ENCODE data around the gene RSPH1. TPM values are rescaled to one million over a fixed set of nuclear protein-coding genes. Genes with fewer than 3 reads are reported as not detected.

The RSPH1 gene
- total RNA-seq, 1 experiment from 2014 or later, result 0.41 TPM

DNA sequence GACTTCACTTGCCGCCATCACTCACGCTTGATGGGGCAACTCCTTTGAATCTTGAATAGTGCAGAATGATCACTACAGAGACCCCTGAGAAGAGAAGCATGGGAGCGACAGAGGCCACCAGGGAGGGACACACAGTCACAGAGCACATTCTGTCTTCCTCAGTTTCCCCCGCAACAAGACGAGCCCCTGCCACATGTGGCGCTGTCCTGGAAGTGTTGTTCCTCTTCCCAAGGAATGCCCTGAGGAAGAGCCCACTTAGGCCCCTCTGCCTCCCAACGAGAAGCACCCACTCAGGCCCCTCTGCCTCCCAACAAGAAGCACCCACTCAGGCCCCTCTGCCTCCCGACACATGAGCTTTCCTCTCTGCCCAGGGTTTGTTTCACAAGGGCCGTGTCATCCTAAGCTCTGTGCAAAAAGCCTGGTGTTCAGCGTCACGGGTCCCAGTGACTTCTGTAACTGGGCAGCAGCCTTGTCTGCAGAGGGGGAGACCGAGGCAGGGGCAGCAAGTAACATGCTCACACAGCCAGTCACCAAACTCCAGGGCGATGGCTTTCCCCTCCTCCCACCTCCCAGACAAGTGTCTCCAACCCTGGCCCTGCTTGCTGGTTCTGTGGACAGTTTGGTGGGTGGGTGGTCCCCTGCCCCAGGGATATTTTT lies 37.4 kb upstream of the RSPH1 start:
- no peak for DNase-seq (ENCODE audit: low spot score)
- in situ Hi-C loops (cut with HindIII; ENCODE audit: low sequenced_read_pairs), result no loop called here

DNA sequence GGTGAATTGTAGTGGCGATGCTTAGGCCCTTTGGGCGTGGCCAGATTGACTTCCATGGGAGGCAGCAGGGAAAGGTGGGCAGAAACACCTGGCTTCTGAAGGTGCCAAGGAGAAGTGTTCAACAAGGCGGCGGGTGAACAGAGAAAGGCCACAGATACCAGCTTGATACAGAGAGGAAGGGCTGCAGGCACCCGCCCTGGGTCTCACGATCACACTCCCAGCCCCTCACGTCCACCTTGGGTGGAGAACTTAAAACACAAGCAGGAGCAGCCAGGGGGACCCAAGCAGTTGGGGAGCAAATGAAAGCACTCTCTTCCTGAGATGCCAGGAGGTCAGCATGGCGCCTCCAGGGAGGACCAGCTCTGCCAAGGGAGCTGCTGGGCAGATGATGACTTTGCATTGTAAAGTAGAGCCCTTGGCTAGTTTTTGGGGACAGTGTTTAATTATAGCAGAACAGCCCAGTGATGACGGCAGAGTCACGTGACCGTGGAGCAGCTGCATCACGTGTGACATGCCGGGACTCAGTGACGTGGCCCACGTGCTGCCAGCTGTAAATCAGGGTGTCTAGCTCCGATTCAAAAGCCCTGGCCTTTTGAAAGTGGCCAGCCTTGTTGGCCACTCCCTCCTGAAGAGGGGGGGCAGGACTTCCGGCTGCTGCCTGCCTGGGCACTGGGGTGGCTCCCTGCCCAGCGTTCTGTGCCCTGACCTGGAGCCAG lies 36.6 kb upstream of the RSPH1 start:
- DNase-seq (ENCODE audit: low spot score), result no peak

DNA sequence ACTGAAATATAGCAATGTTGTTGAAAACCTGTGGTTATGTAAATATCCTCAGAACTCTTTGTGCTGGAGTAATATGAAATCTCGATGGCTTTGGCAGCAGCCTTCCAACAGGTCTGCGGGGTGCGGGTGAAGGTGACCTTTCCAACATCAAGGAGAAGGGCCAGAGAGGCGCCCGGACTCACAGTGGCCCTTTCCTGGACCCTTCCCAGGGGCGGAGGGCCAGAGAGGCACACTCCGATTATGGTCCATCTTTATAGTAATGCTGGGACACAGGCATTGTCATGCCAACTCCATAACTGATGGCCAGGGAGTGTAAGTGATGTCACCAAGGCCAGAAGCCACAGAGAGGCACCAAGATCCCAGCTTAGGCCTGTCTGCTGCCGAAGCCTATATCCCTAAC lies 35.7 kb upstream of the RSPH1 start:
- in situ Hi-C loops (cut with HindIII; ENCODE audit: low sequenced_read_pairs), result no loop called here
- no peak for DNase-seq (ENCODE audit: low spot score)

More for the DNA sequence above, 36.6 kb upstream of the RSPH1 start:
- in situ Hi-C loops (cut with HindIII; ENCODE audit: low sequenced_read_pairs), result no loop called here

DNA sequence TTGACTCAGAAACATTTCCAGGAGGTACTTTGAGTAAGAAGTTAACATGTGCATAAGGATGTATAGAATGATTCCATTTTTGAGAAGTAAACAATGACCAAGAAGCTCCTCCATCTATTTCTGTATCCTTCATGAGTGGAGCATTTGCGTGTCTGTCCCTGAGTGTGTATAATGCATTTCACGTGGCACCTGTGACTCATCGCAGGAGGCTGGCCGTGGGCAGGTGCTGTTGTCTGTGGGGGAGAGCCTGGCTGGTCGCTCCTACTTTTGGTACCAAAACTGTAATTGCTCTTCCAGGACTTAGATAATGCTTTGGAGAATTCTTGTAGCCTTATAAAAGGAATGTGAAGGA lies 34.1 kb upstream of the RSPH1 start:
- in situ Hi-C loops (cut with HindIII; ENCODE audit: low sequenced_read_pairs), result no loop called here
- DNase-seq (ENCODE audit: low spot score), result no peak

DNA sequence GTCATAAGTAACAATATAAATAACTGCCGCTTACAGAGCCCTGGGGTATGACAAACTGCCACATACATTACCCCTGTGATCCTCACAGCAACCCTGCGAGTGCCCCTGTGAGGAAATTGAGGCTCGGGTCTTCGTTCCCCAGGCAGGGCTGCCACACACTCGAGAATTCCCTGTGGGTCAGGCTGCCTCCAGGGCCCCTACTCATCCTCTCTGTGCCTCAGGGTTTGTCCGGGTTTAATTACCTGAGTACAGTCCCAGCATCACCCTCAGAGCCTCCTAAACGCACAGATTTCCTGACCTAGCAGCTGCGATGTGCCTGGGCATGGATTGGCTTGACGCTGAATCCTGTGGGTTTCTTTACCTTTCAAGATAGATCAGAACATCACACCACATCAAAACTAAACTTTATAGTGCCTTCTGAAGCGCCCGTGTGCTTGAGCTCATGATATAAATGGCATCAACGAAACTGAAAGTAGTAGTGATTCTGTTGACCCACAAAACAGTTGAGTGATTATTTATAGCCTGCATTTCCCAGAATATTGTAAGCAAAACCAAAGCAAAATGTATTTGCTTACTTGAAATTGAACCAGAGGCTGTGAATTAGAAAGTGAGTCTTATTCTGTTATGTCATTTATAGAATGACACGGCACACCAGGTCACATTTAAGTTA lies 31.6 kb upstream of the RSPH1 start:
- in situ Hi-C loops (cut with HindIII; ENCODE audit: low sequenced_read_pairs), result no loop called here

DNA sequence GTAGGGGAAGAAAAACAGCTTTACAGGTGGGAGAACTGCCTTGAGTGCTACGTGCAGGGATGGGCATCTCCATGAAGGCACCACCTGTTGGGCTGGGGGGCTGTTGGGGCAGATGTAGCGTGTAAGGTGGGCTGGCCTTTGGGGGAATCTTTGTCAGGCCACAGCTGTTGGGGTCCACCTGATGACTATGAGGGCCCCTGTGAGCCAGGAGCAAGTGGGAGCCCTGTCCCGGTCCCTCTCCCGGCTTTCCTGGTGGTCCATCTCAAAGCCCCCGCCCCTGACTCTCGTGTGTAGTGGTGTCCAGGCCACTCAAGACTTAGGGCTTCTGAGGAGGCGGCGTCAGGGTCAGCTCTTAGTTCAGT lies 31.1 kb upstream of the RSPH1 start:
- DNase-seq (ENCODE audit: low spot score), result no peak
- in situ Hi-C loops (cut with HindIII; ENCODE audit: low sequenced_read_pairs), result no loop called here

More for the DNA sequence above, 31.6 kb upstream of the RSPH1 start:
- no peak for DNase-seq (ENCODE audit: low spot score)

DNA sequence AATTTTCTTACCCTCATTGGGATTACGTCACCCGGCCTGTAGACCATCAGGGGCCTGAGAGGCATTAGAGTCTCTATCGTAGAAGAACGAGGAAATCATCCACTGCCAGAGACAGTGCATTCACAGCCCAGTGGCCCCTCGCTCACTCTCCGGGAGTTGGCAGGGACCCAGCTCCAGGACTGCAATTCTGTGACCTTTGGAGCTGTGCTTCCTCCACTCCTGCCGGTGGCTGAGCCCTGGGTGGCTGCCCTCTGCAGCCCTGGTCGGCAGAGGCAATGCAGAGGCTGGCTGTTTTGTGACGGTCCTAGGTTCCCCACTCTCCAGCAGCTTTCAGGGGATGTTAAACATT lies 30.3 kb upstream of the RSPH1 start:
- no peak for DNase-seq (ENCODE audit: low spot score)
- in situ Hi-C loops (cut with HindIII; ENCODE audit: low sequenced_read_pairs), result no loop called here

DNA sequence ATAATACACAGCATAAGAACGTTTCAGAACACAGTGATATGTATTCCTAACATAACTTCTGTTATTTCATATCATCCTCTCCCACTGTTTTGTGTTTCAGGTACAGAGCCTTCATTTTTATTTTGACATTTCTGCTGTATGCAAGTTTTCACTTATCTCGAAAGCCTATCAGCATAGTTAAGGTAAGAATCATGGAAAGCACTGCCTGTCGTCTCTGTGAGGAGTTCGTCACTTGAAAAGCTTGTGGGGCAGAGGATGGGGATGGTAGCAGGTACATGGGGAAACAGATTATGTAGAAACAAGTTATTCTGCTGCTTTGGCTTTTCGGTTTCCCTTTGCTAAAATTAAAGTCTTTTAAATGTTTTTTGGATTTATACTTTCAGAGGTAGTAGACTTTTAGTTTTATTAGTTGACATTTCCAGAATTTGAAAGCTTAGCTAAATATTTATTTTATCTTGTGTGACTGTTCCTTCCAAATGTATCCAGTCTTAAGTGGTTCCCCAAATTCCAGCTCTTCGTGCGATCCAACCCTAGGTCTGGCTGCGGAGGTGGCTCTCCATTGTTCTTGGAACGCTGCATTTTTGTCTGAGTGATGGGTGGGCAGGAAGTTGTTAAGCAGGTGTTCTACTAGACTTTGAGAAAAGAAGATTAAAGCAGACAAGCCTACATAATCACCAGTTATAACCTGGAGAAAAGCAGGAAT lies 29.8 kb upstream of the RSPH1 start:
- peak; percentile 39 for DNase-seq (ENCODE audit: low spot score)
- in situ Hi-C loops (cut with HindIII; ENCODE audit: low sequenced_read_pairs), result no loop called here

DNA sequence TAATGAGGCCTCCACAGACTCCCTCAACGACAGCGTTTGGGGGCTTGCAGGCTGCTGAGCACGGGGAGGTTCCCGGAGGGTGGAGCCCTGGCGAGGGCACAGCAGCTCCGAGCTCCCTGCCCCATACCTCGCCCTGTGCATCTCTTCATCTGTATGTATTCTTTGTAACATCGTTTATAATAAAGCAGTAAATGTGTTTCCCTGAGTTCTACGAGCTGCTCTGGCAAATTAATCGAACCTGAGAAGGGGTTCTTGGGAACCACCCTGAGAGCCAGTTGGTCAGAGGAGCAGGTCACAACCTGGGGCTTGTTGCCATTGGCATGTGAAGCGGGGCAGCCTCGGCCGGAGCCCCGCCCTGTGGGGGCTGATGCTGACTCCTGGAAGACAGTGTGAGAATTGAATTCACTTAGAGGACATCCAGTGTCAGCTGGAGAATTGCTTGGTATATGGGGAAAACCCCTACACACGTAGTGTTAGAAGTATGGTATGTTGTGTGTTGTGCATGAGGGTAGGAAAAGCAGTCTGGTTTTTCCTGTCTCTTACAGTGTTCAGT lies 29.1 kb upstream of the RSPH1 start:
- DNase-seq (ENCODE audit: low spot score), result peak; percentile 68
- in situ Hi-C loops (cut with HindIII; ENCODE audit: low sequenced_read_pairs), result no loop called here

DNA sequence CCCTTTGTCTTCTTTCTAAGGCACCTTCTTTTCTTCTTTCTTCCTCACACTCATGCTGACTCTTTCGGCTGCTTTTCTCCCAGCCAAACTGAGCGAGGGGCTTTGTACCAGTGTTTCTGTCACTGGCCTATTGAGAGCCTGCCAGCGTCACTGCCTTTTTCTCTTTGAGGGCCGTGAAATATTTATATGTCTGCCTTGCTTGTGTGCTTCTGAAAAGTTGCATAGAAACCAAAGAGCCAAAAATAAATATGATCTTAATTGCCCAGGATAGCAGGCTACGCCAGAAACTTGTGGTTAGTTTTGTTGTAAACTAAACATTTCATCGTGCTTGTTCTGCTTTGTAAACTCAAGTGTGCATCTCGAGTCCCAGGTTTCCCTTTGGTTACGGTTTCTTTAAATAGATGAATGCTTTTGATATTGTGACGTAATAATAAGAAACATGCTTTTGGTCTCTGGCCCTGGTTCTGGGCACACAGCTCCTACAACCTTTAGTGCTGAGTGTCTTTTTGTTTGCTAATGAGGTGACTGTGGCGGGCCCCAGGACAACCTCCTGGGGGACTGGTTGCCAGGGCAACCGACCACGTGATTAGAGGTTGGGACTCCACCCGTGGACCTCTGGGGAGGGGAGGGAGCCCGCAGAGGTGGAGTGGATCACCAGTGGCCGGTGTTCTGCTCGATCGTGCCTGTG lies 28.5 kb upstream of the RSPH1 start:
- in situ Hi-C loops (cut with HindIII; ENCODE audit: low sequenced_read_pairs), result no loop called here
- DNase-seq (ENCODE audit: low spot score), result peak; percentile 89

DNA sequence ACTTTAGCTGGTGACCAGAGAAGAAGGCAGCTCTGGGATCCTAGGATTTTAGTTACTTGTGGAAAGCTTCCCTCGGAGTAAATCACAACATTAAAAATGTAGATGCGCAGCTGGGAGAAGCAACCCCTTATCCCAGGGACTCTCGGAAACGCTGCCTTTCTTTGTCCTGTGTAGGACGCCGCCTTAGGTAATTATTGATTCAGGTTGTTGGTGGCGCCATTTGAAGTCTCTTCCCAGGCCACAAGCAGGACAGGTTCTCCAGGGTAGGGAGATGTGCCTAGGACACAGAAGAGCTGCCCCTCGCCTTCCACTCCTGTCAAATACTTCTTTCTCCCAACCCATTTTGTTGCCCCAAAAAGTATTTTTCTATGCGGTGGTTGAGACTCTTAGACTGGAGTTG lies 27.9 kb upstream of the RSPH1 start:
- in situ Hi-C loops (cut with HindIII; ENCODE audit: low sequenced_read_pairs), result no loop called here
- DNase-seq (ENCODE audit: low spot score), result no peak

DNA sequence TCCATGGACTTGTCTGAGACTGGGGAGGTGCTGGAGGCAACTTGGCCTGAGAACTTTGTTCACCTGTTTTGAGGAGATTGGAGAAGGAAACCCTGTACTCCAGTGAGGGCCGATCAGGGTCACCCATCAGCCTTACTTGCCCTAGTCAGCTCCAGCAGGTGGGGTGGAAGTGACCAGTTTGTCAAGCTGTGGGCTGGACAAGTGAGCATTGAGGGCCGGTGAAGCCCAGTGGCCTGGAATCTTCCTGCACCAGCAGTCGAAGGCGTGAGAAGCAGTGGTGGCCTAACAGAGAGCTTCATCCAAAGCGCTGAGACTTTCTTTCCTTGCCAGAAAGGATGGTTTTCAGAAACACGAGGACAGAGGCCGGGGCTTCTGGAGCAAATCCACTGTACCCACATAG lies 27.2 kb upstream of the RSPH1 start:
- DNase-seq (ENCODE audit: low spot score), result no peak

DNA sequence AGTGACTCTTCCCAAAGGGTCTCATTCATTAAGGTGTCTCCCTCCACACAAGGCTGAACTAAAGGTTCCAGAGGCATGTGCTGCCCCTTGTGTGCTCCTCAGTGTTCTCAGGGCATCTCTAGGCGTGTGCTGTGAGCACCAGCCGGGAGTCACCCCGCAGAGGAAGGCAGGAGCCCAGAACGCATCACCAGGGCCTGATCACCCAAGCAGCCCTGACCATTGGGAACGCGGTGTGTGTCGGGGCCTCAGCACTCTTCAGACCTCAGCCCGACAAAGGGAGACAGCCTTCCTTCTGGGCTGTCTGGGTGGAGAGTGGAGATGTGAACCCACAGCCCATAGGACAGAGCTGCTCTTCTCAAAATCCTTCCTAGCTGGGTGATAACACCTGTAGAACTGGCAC lies 26.7 kb upstream of the RSPH1 start:
- DNase-seq (ENCODE audit: low spot score), result no peak
- in situ Hi-C loops (cut with HindIII; ENCODE audit: low sequenced_read_pairs), result no loop called here

More for the DNA sequence above, 27.2 kb upstream of the RSPH1 start:
- in situ Hi-C loops (cut with HindIII; ENCODE audit: low sequenced_read_pairs), result no loop called here

DNA sequence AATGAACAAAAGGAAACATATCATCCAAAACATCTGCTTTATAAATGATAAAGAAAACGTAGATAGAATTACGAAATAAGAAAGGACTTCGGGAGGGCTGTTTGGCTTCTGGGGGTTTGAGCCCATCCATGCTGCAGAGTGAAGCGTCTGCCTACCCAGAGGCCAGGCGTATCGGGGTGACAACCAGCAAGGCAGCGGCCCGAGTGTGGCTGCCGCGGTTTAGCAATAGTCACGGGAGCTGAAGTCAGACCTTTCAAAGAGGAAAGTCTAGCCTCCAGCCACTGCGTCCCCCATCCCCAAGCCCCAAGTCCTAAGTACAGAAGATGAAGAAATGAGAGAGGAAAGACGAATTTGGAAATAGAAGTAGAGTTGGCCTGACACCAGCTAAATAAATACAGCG lies 26.2 kb upstream of the RSPH1 start:
- in situ Hi-C loops (cut with HindIII; ENCODE audit: low sequenced_read_pairs), result no loop called here
- no peak for DNase-seq (ENCODE audit: low spot score)

DNA sequence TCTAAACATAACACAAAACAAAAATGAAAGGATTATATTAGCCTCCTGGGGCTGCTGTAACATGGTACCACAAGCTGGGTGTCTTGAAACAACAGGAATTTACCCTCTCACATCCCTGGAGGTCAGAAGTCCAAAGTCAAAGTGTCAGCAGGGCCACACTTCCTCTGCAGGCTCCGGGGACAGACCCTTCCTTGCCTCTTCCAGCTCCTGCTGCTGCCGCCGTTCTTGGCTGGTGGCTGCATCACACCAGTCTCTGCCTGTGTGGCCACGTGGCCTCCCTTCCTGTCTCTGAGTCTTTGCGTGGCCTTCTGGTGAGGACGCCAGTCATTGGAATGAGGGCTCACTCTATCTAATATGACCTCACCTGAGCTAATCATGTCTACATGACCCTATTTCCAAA lies 25.8 kb upstream of the RSPH1 start:
- in situ Hi-C loops (cut with HindIII; ENCODE audit: low sequenced_read_pairs), result no loop called here
- no peak for DNase-seq (ENCODE audit: low spot score)

DNA sequence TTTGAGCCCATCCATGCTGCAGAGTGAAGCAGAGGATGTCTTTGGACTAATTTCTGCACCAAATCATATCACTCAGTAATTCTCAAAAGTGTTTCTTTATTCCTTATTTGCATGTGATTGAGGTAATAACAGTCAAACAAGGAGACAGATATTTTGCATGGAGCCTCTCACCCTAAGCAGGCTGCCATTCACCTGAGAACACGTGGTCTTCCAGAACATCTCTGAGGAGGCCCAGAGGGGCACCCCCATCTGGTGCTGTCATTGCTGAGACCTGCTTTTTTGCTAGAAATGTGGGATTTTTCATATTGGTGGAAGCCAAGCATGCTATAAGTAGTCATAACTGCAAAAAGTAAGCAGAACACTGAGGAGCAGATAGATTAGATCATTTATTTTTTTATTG lies 25.4 kb upstream of the RSPH1 start:
- in situ Hi-C loops (cut with HindIII; ENCODE audit: low sequenced_read_pairs), result no loop called here

DNA sequence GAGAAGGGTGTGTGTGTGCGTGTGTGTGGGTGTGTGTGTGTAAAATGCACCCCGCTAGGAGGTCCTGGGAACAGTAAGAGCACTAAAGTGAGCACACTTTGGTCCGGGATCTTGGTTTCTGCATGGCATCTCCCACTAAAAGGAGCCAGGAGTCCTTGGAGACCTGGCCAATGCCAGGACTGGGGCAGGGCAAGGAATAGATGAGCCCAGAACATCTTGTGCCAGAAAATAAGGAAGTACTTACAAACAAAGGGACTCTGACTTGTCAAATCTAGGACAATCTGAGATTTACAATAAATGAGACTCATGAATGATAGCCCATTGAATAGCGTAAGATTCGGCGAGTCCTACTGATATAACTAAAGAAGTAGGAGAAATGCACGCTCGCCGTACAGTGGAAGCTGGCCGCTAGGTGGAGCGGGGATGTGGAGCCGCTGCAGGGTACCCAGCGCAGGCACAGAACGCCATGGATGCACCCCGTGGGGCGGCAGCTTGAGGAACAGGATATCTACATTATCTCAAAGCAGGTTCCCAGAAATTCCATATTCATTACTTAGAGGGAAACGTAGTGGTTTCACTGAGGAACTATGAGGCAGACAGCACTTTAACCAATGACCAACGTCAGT lies 24.7 kb upstream of the RSPH1 start:
- in situ Hi-C loops (cut with HindIII; ENCODE audit: low sequenced_read_pairs), result no loop called here
- DNase-seq (ENCODE audit: low spot score), result peak; percentile 60

More for the DNA sequence above, 25.4 kb upstream of the RSPH1 start:
- no peak for DNase-seq (ENCODE audit: low spot score)

DNA sequence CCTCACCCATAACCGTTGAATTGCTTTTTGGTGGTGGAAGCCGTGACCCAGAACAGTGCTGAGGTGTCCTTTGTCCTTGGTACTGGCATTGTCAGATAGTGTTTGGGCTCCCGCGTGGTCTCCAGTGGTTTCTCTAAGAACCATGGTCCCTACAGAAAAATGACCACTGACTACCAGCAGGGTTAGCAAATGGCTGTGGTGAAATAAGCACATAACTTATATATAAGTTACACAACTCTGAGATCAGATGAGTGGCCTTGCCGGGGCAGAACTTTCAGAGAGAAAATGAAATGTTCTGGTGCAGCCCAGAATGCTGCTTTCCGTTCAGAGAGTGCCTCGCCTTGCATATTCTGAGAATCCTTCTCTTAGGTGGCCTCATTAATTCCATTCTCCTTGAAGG lies 22.6 kb upstream of the RSPH1 start:
- no peak for DNase-seq (ENCODE audit: low spot score)
- in situ Hi-C loops (cut with HindIII; ENCODE audit: low sequenced_read_pairs), result no loop called here

DNA sequence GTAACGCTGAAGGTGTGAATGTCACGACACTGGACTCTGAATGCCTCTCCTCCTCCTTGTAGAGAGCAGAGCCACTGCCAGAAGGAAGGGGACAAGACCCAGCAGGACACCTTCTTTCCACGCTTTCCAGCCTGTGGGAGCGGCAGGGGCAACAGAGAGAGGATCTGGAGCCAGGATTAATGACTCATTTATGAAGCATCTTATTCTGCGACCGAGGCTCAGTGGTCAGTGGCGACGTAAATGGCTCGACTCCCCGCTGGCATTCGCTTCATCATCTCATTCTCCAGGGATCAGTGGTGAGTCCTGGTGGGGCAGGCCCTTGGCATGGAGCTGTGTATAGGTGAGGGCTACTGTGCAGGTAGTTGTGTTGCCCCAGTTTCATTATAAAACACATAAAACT lies 22.2 kb upstream of the RSPH1 start:
- in situ Hi-C loops (cut with HindIII; ENCODE audit: low sequenced_read_pairs), result no loop called here
- DNase-seq (ENCODE audit: low spot score), result no peak

All from G401 (cell line).